ENCODE data around the gene PITPNM3. TPM values are rescaled to one million over a fixed set of nuclear protein-coding genes. Genes with fewer than 3 reads are reported as not detected.

The PITPNM3 gene
- total and polyA plus RNA-seq, 2 experiments from 2014 or later, result 1.0 to 1.5 TPM

DNA sequence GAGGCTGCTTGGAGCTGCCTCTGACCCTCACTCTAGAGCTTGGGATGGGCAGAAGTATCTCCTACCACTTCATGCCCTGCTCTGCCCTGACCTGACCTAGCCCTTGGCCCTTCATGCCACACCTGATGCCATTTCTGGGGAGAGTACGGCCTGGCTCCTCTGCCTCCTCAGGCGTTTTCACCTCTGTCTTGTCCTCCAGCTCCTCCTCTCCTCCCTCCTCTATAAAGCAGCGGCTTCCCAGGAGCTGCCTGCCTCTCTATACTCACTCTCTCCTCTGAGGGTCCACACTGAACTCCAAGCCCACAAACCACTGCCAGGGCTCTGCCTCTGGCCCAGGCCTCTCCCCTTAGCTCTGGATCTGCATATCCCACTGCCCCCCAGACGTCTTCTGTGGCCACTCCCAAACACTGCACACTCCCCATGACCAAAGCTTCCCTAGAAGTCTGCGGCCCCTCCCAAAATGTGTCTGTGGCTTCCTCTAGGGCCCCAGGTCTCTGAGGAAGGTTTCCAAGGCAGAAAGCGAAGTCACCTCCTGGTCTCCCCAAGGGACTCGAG is 52.6 kb downstream of the PITPNM3 start:
- no peak for ATAC-seq
- Histone ChIP-seq H2AFZ (no peak overlapping the region), H3K27ac (ENCODE audit: low read depth) (no peak overlapping the region), H3K4me2 (no peak overlapping the region), H3K4me3 (no peak overlapping the region), H3K9me2 (ENCODE audit: insufficient read depth) (no peaks in the 10 kb centered on the region), H3K27me3 (ENCODE audit: insufficient read depth) (no peaks in the 10 kb centered on the region), H3K79me2 (replicated peaks; ENCODE audit: insufficient read depth) (no peaks in the 10 kb centered on the region), H4K20me1 (replicated peaks; ENCODE audit: insufficient read depth) (no peaks in the 10 kb centered on the region), H3F3A (replicated peaks; ENCODE audit: low read depth) (no peaks in the 10 kb centered on the region), H3K4me1 (ENCODE audit: insufficient read depth) (0 out of 2 replicates have a peak, but pooled peaks cover 6% of the 10 kb centered on the region), H3K36me3 (ENCODE audit: insufficient read depth) (no peaks in the 10 kb centered on the region)
- peaks cover 7% of the 10 kb centered on the region for H3K27me3 Mint-ChIP-seq (ENCODE audit: insufficient read depth, low read depth, poor library complexity)
- no peak for DNase-seq (ENCODE audit: low spot score)
- H3K9me3 Mint-ChIP-seq, result peaks cover 10% of the 10 kb centered on the region
- no peak overlapping the region for H3K4me3 Mint-ChIP-seq
- H3K36me3 Mint-ChIP-seq (ENCODE audit: low read depth), result peaks cover 13% of the 10 kb centered on the region; the same call in 2 of the 3 replicates
- H3K4me1 Mint-ChIP-seq, result peaks cover 20% of the 10 kb centered on the region
- no peak overlapping the region for H3K27ac Mint-ChIP-seq
- TF ChIP-seq JUNB (IDR thresholded peaks at IDR 0.05; ENCODE audit: unreplicated experiment) (no peak), STAT1 (IDR thresholded peaks at IDR 0.05; ENCODE audit: unreplicated experiment) (no peak), POLR2AphosphoS5 (IDR thresholded peaks at IDR 0.05; ENCODE audit: low read depth) (no peak), ZNF331 (CRISPR knock-in tag; IDR thresholded peaks at IDR 0.05; ENCODE audit: low read depth) (no peak), ZNF114 (CRISPR knock-in tag; IDR thresholded peaks at IDR 0.05) (no peak), EZH2phosphoT487 (IDR thresholded peaks at IDR 0.05; ENCODE audit: unreplicated experiment) (no peak), NANOG (IDR thresholded peaks at IDR 0.05; ENCODE audit: borderline replicate concordance) (no peak), CREB1 (CRISPR knock-in tag; IDR thresholded peaks at IDR 0.05; ENCODE audit: low read depth) (no peak), EZH2 (IDR thresholded peaks at IDR 0.05; ENCODE audit: low read depth, unreplicated experiment) (no peak)
- TF ChIP-seq, protein P1, sequence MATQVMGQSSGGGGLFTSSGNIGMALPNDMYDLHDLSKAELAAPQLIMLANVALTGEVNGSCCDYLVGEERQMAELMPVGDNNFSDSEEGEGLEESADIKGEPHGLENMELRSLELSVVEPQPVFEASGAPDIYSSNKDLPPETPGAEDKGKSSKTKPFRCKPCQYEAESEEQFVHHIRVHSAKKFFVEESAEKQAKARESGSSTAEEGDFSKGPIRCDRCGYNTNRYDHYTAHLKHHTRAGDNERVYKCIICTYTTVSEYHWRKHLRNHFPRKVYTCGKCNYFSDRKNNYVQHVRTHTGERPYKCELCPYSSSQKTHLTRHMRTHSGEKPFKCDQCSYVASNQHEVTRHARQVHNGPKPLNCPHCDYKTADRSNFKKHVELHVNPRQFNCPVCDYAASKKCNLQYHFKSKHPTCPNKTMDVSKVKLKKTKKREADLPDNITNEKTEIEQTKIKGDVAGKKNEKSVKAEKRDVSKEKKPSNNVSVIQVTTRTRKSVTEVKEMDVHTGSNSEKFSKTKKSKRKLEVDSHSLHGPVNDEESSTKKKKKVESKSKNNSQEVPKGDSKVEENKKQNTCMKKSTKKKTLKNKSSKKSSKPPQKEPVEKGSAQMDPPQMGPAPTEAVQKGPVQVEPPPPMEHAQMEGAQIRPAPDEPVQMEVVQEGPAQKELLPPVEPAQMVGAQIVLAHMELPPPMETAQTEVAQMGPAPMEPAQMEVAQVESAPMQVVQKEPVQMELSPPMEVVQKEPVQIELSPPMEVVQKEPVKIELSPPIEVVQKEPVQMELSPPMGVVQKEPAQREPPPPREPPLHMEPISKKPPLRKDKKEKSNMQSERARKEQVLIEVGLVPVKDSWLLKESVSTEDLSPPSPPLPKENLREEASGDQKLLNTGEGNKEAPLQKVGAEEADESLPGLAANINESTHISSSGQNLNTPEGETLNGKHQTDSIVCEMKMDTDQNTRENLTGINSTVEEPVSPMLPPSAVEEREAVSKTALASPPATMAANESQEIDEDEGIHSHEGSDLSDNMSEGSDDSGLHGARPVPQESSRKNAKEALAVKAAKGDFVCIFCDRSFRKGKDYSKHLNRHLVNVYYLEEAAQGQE (IDR thresholded peaks at IDR 0.05; ENCODE audit: unreplicated experiment), result no peak
- TF ChIP-seq, protein P2, sequence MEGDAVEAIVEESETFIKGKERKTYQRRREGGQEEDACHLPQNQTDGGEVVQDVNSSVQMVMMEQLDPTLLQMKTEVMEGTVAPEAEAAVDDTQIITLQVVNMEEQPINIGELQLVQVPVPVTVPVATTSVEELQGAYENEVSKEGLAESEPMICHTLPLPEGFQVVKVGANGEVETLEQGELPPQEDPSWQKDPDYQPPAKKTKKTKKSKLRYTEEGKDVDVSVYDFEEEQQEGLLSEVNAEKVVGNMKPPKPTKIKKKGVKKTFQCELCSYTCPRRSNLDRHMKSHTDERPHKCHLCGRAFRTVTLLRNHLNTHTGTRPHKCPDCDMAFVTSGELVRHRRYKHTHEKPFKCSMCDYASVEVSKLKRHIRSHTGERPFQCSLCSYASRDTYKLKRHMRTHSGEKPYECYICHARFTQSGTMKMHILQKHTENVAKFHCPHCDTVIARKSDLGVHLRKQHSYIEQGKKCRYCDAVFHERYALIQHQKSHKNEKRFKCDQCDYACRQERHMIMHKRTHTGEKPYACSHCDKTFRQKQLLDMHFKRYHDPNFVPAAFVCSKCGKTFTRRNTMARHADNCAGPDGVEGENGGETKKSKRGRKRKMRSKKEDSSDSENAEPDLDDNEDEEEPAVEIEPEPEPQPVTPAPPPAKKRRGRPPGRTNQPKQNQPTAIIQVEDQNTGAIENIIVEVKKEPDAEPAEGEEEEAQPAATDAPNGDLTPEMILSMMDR (conservative IDR thresholded peaks at IDR 0.05; ENCODE audit: low read depth in 2 of 2), result no peak
- TF ChIP-seq, protein P3, sequence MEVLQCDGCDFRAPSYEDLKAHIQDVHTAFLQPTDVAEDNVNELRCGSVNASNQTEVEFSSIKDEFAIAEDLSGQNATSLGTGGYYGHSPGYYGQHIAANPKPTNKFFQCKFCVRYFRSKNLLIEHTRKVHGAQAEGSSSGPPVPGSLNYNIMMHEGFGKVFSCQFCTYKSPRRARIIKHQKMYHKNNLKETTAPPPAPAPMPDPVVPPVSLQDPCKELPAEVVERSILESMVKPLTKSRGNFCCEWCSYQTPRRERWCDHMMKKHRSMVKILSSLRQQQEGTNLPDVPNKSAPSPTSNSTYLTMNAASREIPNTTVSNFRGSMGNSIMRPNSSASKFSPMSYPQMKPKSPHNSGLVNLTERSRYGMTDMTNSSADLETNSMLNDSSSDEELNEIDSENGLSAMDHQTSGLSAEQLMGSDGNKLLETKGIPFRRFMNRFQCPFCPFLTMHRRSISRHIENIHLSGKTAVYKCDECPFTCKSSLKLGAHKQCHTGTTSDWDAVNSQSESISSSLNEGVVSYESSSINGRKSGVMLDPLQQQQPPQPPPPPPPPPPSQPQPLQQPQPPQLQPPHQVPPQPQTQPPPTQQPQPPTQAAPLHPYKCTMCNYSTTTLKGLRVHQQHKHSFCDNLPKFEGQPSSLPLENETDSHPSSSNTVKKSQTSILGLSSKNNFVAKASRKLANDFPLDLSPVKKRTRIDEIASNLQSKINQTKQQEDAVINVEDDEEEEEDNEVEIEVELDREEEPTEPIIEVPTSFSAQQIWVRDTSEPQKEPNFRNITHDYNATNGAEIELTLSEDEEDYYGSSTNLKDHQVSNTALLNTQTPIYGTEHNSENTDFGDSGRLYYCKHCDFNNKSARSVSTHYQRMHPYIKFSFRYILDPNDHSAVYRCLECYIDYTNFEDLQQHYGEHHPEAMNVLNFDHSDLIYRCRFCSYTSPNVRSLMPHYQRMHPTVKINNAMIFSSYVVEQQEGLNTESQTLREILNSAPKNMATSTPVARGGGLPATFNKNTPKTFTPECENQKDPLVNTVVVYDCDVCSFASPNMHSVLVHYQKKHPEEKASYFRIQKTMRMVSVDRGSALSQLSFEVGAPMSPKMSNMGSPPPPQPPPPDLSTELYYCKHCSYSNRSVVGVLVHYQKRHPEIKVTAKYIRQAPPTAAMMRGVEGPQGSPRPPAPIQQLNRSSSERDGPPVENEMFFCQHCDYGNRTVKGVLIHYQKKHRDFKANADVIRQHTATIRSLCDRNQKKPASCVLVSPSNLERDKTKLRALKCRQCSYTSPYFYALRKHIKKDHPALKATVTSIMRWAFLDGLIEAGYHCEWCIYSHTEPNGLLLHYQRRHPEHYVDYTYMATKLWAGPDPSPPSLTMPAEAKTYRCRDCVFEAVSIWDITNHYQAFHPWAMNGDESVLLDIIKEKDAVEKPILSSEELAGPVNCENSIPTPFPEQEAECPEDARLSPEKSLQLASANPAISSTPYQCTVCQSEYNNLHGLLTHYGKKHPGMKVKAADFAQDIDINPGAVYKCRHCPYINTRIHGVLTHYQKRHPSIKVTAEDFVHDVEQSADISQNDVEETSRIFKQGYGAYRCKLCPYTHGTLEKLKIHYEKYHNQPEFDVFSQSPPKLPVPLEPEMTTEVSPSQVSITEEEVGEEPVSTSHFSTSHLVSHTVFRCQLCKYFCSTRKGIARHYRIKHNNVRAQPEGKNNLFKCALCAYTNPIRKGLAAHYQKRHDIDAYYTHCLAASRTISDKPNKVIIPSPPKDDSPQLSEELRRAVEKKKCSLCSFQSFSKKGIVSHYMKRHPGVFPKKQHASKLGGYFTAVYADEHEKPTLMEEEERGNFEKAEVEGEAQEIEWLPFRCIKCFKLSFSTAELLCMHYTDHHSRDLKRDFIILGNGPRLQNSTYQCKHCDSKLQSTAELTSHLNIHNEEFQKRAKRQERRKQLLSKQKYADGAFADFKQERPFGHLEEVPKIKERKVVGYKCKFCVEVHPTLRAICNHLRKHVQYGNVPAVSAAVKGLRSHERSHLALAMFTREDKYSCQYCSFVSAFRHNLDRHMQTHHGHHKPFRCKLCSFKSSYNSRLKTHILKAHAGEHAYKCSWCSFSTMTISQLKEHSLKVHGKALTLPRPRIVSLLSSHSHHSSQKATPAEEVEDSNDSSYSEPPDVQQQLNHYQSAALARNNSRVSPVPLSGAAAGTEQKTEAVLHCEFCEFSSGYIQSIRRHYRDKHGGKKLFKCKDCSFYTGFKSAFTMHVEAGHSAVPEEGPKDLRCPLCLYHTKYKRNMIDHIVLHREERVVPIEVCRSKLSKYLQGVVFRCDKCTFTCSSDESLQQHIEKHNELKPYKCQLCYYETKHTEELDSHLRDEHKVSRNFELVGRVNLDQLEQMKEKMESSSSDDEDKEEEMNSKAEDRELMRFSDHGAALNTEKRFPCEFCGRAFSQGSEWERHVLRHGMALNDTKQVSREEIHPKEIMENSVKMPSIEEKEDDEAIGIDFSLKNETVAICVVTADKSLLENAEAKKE (CRISPR knock-in tag; IDR thresholded peaks at IDR 0.05), result no peak
- TF ChIP-seq, protein P4, sequence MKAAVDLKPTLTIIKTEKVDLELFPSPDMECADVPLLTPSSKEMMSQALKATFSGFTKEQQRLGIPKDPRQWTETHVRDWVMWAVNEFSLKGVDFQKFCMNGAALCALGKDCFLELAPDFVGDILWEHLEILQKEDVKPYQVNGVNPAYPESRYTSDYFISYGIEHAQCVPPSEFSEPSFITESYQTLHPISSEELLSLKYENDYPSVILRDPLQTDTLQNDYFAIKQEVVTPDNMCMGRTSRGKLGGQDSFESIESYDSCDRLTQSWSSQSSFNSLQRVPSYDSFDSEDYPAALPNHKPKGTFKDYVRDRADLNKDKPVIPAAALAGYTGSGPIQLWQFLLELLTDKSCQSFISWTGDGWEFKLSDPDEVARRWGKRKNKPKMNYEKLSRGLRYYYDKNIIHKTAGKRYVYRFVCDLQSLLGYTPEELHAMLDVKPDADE (IDR thresholded peaks at IDR 0.05), result no peak
